DOHH2 (cell line): ENCODE measurements around the gene SNX30.

Experiments used
- CTCF ChIP-seq: fragments of 200-600 bp; sonication (generic); IDR thresholded peaks from one replicate; pipeline ENCODE4 v1.5.1; 2014; ENCODE audit warnings: antibody characterized with exemption, mild to moderate bottlenecking, low read depth, low read length; ENCODE audit not compliant: poor library complexity, severe bottlenecking
- EZH2phosphoT487 ChIP-seq: fragments of 200-600 bp; sonication (generic); IDR thresholded peaks from 2 replicates; pipeline ENCODE4 v1.6.1; 2017; ENCODE audit warnings: borderline replicate concordance, mild to moderate bottlenecking, antibody characterized with exemption, low read length, moderate library complexity, mixed read lengths

- no peak for TF ChIP-seq EZH2phosphoT487
- no peak for TF ChIP-seq CTCF
These were observed 118.5 kb downstream of the SNX30 start for GRCh38 chr9:112869041-112869529.
